ENCODE measurements around the gene TPCN1.

Gene TPCN1

DNA sequence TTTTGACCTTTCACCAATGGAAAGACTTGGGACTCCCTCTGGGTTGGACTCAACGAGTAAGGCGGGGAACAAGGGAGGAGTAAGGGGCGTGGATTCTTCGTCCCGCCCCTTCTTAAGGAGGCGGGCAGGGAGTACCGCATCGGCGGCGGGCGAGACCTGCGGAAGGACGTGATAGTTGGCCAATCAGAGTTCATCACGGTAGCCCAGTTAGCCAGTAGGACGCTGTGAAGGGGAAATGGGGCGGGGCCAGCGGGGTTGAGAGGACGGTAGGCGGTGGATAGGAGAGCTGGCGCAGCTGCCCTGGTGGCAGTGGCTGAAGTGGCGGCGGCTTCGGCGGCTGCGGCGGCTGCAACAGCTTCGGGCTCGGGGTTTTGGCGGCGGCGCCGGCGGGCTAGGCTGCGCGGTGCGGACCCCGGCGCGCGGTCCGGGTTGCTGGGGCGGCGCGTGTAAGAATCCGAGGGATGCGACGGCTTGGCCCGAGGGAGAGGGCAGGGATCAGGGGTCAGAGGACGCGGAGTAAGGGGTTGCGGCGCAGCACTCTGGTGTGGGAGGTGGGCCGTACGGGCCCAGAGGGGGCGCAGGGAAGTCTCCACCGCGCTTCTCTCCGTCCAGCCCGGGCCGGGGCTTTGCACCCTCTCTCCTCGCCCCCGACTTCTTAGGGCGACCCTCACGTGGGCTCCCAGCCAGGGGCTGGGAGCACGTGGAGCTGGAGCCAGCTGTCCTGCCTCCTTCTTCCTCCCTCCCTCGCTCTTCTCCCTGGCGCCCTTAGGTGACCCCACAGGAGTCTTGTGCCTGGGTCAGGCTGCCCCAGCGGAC lies at the start of gene TPCN1:
TSS of gene TPCN1 (plus strand) at position 284 of the 816 bp plus-strand sequence. CDS start 5,389 bp downstream, outside the sequence.
- peak; percentile 100 for DNase-seq (ENCODE audit: low read depth, low spot score)

DNA sequence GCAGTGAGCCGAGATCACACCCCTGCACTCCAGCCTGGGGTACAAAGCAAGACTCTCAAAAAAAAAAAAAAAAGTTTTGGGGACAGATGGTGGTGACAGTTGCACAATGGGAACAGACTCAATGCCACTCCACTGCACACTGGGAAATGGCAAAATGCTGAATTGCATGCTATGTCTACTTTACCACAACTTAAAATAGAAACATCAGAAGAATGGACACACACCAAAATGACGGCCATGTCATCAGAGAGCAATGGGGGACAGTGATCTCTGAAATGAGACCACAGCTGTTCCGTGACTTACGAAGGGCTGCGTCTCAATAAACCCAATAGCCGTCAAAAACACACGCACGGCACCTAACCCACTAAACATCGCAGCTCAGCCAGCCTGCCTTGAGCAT lies 49.7 kb upstream of the TPCN1 start:
- DNase-seq (ENCODE audit: low read depth, low spot score), result no peak

DNA sequence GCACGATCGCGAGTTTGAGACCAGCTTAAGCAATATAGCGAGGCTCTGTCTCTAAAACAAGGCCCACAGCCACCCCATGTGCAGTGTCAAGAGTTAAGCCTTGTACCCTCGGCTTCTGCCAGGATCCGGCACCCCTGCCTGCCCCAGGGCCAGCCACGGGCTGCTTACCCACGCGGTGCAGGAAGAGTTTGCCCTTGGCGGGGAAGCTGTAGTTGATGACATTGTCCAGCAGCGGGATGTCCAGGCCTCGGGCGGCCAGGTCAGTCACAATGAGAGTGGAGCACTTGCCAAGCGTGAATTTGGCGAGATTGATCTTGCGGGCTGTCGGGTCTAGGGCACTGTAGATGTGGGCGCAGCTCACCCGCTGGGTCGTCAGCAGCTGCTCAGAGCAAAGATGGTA lies 49.1 kb upstream of the TPCN1 start:
- DNase-seq (ENCODE audit: low read depth, low spot score), result no peak

DNA sequence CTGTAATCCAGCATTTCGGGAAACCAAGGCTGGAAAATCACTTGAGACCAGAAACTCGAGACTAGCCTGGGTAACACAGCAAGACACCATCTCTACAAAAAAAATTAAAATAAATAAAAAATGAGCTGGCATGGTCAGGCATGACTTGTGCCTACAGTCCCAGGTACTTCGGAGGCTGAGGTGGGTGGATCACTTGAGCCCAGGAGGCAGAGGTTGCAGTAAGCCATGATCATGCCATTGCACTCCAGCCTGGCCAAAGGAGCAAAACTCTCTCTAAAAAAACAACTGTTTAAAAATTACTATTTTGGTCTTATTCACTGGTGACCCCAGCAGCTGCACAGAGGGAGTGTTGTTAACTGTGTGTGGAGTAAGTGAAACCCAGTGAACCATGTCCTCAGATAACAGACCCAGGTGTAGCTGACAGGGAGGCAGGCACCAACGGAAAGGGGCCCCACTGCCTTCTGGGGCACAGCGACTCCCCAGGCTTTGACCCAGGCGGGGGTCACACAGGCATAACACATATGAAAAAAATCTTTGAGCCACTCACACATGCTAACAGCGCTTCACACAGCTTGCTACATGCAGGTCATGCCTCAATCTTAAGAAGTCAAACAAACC lies 48.1 kb upstream of the TPCN1 start:
- DNase-seq (ENCODE audit: low read depth, low spot score), result no peak

DNA sequence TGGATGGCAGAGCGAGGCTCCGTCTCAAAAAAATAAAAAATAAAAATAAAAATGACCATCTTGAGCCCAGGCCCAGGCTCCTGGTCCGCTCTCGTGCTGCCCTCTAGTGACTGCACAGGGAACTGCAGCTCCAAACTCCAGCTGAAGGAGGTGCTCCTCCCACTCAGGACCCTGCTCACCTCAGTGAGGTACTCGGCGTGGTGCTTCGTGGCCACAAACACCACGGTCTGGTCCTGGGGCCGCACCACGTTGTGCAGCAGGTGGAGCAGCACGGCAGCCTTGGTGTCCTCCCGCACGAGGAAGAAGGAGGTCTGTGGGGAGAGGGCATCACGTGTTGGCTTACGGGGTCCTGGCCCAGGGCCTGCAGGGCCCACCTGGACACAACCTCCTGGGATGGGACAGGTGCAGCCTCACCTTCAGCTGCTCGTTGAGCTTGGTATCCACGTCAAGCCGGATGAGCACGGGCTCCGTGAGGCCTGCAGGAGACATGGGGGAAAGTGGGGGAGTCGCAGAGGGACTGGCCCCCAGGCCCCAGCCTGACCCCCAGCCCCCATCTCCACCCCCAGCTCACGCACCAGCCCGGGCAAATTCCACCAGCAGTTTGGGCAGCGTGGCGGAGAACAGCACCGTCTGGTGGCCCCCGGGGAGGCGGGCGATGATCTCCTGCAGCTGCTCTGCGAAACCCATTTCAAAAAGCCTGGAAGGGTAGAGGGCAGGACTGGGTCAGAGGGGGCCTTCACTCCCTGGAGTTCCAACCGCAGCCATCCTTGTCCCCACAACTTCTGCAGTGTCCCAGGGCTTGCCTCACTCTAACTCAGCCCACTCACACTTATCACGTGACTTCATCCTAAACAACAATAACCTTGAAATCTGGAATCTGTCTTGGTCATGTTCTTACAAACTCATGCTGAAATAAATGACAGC lies 46.5 kb upstream of the TPCN1 start:
- no peak for DNase-seq (ENCODE audit: low read depth, low spot score)

DNA sequence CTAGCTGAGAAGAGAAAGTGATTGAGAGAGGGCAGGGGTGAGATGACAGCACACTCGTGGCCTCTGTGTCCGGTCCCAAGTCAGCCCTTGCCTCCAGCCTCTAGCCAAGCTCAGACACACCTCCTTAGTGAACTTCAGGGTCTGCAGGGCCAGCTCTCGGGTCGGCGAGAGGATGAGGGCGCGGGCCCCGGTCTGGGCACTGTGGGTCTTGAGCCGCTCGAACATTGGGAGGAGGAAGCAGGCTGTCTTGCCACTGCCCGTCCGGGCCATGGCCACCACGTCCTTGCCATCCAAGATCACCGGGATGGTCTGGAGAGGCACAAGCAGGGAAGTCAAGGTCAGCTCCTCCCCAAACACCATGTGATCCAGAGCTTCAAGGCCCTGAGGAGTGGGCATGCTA lies 42.2 kb upstream of the TPCN1 start:
- no peak for DNase-seq (ENCODE audit: low read depth, low spot score)

DNA sequence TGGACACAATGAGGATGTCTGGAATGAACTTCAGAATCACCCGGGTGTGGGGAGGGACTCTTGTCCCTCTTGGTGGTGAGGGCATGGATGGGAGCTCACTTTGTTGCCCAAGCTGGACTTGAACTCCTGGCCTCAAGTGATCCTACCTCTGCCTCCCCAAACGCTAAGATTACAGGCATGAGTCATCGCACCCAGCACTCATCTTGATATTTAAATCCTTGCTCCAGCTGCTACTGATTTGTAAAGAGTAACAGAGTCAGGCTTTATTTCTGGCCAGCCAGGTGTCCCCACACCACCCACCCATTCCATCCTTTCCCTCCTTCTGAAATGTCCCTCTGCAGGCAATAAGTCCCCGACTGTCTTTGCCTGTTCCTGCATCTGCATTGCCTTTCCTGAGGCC lies 40.9 kb upstream of the TPCN1 start:
- DNase-seq (ENCODE audit: low read depth, low spot score), result no peak

DNA sequence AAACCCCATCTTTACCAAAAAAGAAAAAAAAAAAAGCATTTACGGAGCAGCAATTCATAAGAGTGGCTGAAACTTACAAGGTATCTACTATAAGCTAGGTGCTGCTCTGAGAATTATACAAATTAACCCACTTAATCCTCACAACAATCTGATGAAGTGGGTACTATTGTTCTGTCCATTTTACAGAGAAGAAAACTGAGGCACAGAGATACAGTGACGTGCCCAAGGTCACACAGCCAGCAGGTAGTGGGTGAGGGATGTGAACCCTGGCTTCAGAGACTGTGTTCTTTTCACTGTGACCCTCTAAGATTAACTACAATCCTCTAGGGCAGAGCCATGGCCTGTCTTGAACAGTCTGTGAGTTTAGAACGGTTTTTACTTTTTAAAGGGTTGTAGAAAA lies 39.3 kb upstream of the TPCN1 start:
- DNase-seq (ENCODE audit: low read depth, low spot score), result no peak

DNA sequence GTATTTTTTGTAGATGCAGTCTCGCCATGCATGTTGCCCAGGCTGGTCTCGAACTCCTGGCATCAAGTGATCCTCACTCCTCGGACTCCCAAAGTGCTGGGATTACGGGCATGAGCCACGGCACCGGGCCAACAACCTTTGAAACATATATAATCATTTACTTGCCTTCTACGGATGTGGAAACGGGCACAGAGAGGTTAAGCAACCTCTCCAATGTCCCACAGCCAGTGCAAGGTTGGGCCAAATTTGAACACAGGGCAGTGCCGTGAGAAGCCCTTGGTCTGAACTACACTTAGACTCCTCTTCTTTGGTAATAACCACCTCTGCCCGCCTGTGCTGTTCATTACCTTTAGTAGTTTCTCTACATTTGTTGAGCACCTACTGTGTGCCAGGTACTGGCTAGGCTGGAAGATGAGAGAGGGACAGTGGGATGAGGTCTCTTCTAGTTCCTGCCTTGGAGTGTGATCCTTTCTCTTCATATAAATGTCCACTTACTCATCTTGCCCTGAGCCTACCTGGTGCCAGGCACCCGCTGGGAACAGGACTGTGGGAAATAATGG lies 38.2 kb upstream of the TPCN1 start:
- no peak for DNase-seq (ENCODE audit: low read depth, low spot score)

DNA sequence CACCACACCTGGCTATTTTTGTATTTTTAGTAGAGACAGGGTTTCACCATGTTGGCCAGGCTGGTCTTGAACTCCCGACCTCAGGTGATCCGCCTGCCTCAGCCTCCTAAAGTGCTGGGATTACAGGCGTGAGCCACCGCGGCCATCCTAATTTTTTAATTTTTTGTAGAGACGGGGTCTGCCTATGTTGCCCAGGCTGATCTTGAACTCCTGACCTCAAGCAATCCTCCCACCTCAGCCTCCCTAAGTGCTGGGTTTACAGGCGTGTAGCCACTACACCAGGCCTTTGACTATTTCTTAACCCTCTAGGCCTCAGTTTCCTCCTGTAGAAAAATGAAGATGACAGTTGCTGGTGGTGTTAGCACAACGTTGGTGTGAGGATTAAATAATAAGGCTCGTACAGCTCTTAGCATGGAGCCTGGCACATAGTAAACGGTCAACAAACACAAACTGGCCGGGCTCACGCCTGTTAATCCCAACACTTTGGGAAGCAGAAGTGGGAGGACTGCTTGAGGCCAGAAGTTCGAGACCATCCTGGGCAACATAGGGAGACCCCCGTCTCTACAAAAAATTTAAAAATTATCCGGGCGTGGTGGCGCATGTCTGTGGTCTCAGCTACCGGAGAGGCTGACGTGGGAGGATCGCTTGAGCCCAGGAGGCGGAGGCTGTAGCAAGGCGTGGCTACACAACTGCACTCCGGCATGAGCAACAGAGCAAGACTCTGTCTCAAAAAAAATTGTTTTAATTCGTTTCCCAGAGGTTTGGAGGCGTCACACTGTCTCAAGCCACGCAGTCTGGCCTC lies 37.0 kb upstream of the TPCN1 start:
- no peak for DNase-seq (ENCODE audit: low read depth, low spot score)

DNA sequence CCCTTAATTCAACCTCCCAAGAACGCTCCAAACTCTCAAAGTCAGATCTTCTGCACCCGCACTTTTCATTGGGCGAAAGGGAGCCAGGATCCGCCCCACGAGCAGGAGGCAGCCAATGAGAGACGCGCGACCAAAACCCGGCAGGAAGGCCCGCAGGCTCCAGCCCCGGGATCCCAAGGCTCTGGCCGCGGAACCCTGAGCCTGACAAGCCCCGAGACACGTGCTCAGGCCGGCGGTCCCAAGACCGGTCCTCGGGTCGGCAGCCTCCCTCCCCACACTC lies 36.4 kb upstream of the TPCN1 start:
- peak; percentile 42 for DNase-seq (ENCODE audit: low read depth, low spot score)

DNA sequence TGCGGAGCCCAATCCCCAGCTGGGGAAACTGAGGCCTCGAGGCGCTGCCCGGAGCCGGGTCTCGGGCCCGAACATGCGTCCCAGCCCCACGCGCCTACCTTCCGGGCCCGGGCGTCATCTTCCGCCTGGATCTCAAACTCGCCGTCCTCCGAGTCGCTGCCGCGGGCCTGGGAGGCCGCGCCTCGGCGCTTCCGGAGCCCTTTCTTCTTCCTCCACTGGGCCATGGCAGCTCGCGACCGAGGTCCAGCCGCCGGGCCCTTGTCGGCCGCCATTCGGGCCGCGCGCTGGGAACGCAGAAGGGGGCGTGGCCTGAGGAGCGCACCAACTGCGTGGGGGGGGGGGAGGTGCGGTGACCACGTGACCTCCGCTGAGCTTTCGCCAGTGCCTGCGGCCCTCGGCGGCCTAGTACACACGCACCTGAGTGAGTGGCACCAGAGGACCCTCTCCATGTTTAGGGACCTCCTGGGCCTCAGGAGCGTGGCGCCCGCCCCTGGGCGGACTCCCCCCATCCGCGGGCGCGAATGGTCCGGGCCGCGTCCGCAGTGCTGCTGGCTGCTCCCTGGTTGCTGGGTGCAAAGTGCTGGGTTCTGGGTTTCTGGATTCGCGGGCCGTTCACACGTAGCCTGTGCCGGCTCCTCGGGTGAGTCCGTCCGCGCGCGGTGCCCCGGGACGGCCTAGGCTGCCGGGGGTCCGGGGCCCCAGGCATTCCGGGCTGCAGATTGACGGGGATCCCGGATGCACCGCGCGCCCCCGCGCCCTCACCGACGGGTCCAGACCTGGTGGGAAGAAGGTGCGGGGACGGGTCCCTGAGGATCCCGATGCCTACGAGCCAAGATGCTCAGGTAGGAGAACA lies 35.9 kb upstream of the TPCN1 start, which contains the start of the genes DDX54 and RITA1:
TSS of gene DDX54 (minus strand) at position 299 of the 853 bp plus-strand sequence. CDS start at position 272, 27 bp downstream.
TSS of gene RITA1 (plus strand) at position 542 of the 853 bp plus-strand sequence. CDS start 1,026 bp downstream, outside the sequence.
- peak; percentile 83 for DNase-seq (ENCODE audit: low read depth, low spot score)

DNA sequence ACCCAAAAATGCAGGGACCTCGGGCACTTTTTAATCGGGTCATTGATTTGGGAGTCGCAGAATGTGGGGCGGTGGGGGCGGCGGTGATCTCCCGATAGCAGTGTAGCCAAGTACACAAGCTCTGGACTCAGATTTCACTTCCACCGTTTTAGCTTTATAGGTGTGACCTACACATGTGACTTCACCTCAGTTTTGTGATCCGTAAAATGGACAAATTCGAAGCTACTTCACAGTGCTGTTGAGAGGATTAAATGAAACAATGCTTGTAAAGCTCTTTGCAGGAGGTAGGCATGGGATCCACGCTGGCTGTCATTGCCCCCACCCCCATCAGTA lies 35.3 kb upstream of the TPCN1 start:
- no peak for DNase-seq (ENCODE audit: low read depth, low spot score)

DNA sequence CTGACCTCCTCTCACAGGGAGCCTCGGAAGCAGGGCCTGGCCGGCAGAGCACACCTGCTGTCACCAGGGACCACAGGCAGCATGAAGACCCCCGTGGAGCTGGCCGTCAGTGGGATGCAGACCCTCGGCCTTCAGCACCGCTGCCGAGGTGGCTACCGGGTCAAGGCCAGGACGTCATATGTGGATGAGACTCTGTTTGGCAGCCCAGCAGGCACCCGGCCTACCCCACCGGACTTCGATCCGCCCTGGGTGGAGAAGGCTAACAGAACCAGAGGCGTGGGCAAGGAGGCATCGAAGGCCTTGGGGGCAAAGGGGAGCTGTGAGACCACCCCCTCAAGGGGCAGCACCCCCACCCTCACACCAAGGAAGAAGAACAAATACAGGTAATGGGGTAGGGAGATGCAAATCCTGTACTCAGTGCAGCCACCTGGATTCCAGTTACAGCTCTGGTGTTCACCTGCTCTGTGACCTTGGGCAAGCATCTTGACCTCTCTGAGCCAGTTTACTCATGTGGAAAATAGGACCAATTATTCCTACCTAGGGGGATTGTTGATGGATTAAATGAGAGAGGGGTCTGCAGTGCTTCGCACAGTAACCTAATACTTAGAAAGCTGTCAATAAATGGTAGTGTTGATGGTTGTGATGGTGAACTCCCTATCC lies 34.5 kb upstream of the TPCN1 start:
- no peak for DNase-seq (ENCODE audit: low read depth, low spot score)

DNA sequence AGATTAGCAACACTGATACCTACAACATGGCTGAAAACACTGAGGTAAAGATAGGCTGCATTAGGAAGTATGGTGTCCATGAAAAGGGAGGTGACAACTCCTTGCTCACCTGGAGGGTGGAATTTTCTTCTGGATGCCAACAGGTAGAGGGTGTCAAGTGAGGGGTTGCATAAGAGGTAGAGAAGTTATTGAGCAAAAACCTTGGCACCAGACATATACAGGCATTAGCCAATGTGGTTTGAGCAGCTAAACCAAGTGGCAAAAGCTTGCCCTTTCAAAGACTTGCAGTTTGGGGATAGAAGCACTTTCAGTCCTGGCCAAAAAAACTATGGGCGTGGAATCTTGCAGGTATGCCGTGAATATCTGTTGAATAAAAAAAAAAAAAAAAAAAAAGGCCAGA lies 31.9 kb upstream of the TPCN1 start:
- DNase-seq (ENCODE audit: low read depth, low spot score), result no peak

DNA sequence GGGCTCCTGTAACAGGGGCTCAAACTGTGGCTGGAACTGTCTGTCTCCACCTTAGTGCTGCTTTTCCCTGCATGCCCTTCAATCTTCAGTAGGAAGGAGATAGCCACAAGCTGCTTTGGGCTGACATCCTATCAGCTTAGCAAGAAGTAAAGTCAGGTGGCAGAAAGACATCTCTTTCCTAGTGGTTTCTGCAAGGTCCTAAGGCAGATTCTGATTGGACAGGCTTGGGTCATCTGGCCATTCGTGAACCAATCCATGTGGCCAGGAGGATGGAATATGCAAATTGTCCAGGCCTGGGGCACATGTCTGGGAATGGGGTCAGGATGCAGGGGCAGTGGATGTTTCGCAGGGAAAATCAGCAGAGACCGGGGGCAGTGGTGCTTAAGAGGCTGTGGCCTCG lies 30.5 kb upstream of the TPCN1 start:
- DNase-seq (ENCODE audit: low read depth, low spot score), result peak; percentile 63

DNA sequence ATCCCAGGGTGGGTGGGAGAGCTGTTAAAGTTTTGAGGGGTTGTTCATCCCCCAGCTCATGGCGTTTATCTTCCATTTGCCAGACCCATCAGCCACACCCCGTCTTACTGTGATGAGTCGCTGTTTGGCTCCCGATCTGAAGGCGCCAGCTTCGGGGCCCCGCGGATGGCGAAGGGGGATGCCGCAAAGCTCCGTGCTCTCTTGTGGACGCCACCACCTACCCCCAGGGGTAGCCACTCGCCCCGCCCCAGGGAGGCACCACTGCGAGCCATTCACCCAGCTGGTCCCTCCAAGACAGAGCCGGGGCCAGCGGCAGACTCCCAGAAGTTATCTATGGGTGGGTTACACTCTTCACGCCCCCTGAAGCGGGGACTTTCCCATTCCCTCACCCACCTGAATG lies 30.0 kb upstream of the TPCN1 start:
- no peak for DNase-seq (ENCODE audit: low read depth, low spot score)

DNA sequence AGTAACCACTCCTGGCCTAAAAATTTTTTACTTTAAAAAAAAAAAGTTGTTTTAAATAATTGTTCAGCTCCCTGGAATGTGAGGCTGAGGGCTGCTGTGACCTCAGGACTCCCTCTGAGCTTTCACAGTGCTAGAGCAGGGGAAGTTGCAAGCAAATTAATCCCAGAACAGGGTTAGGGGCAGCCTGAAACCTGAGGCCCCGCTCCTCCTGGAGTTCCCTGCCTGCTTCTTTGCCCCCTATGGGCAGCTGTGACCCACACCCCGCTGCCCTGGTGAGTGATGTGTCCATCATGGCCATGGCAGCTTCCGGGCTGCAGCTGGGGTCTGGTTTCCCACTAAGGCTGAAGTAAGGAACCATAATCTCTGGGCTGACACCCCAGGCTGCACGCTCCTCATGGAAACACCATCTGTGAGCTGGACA lies 26.3 kb upstream of the TPCN1 start:
- DNase-seq (ENCODE audit: low read depth, low spot score), result no peak

DNA sequence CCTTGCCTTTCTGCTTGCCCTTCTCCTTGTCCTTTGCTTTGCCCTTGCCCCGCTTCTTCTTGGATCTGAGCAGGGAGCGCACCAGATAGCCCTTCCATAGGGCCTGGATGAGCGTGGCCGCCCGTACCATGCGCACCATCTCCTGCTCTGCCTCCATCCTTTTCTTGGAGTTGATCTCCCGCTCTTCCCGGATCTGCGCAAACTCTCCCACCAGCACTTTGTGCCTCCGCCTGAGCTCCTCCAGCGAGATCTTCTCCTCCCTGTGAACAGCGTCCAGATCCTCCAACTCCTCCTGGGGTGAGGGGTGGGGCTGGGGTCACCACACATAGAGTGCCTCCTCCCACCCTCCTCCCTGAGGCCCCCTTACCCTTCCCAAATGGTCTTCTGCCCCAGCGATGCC lies 25.7 kb upstream of the TPCN1 start:
- DNase-seq (ENCODE audit: low read depth, low spot score), result no peak

DNA sequence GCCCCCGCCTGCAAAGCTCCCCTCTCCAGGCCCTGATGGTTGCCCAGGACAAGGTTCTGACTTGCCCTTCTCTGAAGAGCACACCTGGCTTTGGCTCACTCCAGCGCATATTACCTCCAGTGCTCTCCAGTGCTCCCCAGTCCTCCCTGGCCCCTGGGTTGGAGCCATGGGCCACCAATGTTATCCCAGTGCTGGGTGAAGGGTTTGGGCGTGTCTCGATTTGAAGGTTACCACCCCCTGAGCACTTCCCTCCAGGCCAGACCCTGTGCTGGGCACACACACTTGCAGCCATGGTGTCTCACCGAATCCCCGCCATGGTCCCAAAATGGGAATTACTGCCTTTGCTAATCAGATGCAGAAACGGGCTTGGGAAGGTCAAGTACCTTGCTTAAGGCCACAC lies 24.7 kb upstream of the TPCN1 start:
- no peak for DNase-seq (ENCODE audit: low read depth, low spot score)

Measured in iPS DF 19.7 (cell line).